GM23338 (cell line): Measurements from ENCODE around the gene SYMPK. TPM values are rescaled to one million over a fixed set of nuclear protein-coding genes. Genes with fewer than 3 reads are reported as not detected.

Source experiments
- ATAC-seq: fragments of 200-7000 bp; cut with Tn5 transposase; 3 replicates; pipeline ENCODE4 v1.9.1; 2020
- DNase-seq: peaks from one replicate; pipeline ENCODE4 v3.0.0-alpha.2; 2015; ENCODE audit warnings: low spot score
- H2AFZ ChIP-seq: fragments of 200-600 bp; sonication (generic); 2 replicates; pipeline ENCODE4 v1.8.0; 2016; ENCODE audit warnings: antibody characterized with exemption, mild to moderate bottlenecking, moderate library complexity
- H3F3A ChIP-seq: fragments of 200-600 bp; sonication (generic); replicated peaks from 2 replicates; pipeline ENCODE4 v1.8.0; 2017; ENCODE audit warnings: antibody characterized with exemption, mixed run types, low read depth
- H3K27ac ChIP-seq: fragments of 200-600 bp; sonication (generic); 2 replicates; pipeline ENCODE4 v1.6.1; 2016; ENCODE audit warnings: low read depth
- H3K27me3 ChIP-seq: fragments of 200-600 bp; sonication (generic); 2 replicates; pipeline ENCODE4 v1.8.0; 2016; ENCODE audit warnings: mild to moderate bottlenecking, mixed run types, moderate library complexity; ENCODE audit not compliant: insufficient read depth
- H3K36me3 ChIP-seq: fragments of 200-600 bp; sonication (generic); 2 replicates; pipeline ENCODE4 v1.8.0; 2016; ENCODE audit warnings: mild to moderate bottlenecking; ENCODE audit not compliant: insufficient read depth
- H3K4me1 ChIP-seq: fragments of 200-600 bp; sonication (generic); 2 replicates; pipeline ENCODE4 v1.8.0; 2016; ENCODE audit warnings: mild to moderate bottlenecking, moderate library complexity; ENCODE audit not compliant: insufficient read depth
- H3K4me2 ChIP-seq: fragments of 200-600 bp; sonication (generic); 2 replicates; pipeline ENCODE4 v1.7.1; 2017; ENCODE audit warnings: mixed run types
- H3K4me3 ChIP-seq: fragments of 200-600 bp; sonication (generic); 2 replicates; pipeline ENCODE4 v1.6.1; 2016; ENCODE audit warnings: mixed run types
- H3K79me2 ChIP-seq: fragments of 200-600 bp; sonication (generic); replicated peaks from 2 replicates; pipeline ENCODE4 v1.8.0; 2017; ENCODE audit warnings: mild to moderate bottlenecking; ENCODE audit not compliant: insufficient read depth
- H3K9me2 ChIP-seq: fragments of 200-600 bp; sonication (generic); 2 replicates; pipeline ENCODE4 v1.8.0; 2017; ENCODE audit not compliant: insufficient read depth
- H4K20me1 ChIP-seq: fragments of 200-600 bp; sonication (generic); replicated peaks from 2 replicates; pipeline ENCODE4 v1.8.0; 2017; ENCODE audit warnings: mild to moderate bottlenecking; ENCODE audit not compliant: insufficient read depth
- H3K27ac Mint-ChIP-seq: 2 replicates; pipeline ENCODE4 v1.8.0; 2020; ENCODE audit warnings: inconsistent platforms, mild to moderate bottlenecking, moderate library complexity, mixed read lengths
- H3K27me3 Mint-ChIP-seq: 3 replicates; pipeline ENCODE4 v1.8.0; 2022; ENCODE audit warnings: low read depth, mild to moderate bottlenecking, moderate library complexity, mixed read lengths, inconsistent platforms; ENCODE audit not compliant: insufficient read depth, poor library complexity
- H3K36me3 Mint-ChIP-seq: 3 replicates; pipeline ENCODE4 v1.8.0; 2021; ENCODE audit warnings: low read depth, mild to moderate bottlenecking, inconsistent platforms, moderate library complexity, mixed read lengths
- H3K4me1 Mint-ChIP-seq: 3 replicates; pipeline ENCODE4 v1.8.0; 2020; ENCODE audit warnings: mild to moderate bottlenecking, inconsistent platforms, mixed read lengths
- H3K4me3 Mint-ChIP-seq: 3 replicates; pipeline ENCODE4 v1.8.0; 2021; ENCODE audit warnings: moderate library complexity, mild to moderate bottlenecking, inconsistent platforms, mixed read lengths
- H3K9me3 Mint-ChIP-seq: 3 replicates; pipeline ENCODE4 v1.8.0; 2020; ENCODE audit warnings: moderate library complexity, mild to moderate bottlenecking, inconsistent platforms, mixed read lengths
- CREB1 ChIP-seq: fragments of 250-450 bp; sonication (Bioruptor Pico); IDR thresholded peaks from 2 replicates; pipeline ENCODE4 v1.5.0; 2020; ENCODE audit warnings: low read depth, mild to moderate bottlenecking, moderate library complexity
- CTCF ChIP-seq, 2 experiments: fragments of 200-600 bp in 1 of 2; sonication (generic) in 1 of 2; conservative IDR thresholded peaks; 2 replicates each; pipeline versions ENCODE4 v1.5.1 to v1.6.1; 2016 to 2017; ENCODE audit warnings: antibody characterized with exemption in 2 of 2, low read depth in 2 of 2, mild to moderate bottlenecking in 2 of 2, moderate library complexity in 1 of 2
- ETS1 ChIP-seq: IDR thresholded peaks from 2 replicates; pipeline ENCODE4 v1.6.1; 2016; ENCODE audit warnings: antibody characterized with exemption
- JUNB ChIP-seq: IDR thresholded peaks from one replicate; pipeline ENCODE4 v1.6.1; 2016; ENCODE audit warnings: antibody characterized with exemption; ENCODE audit not compliant: unreplicated experiment
- STAT1 ChIP-seq: IDR thresholded peaks from one replicate; pipeline ENCODE4 v1.6.1; 2016; ENCODE audit warnings: antibody characterized with exemption; ENCODE audit not compliant: unreplicated experiment
- ZNF462 ChIP-seq: fragments of 250-450 bp; sonication (Bioruptor Pico); IDR thresholded peaks from 2 replicates; pipeline ENCODE4 v1.5.0; 2020; ENCODE audit warnings: mild to moderate bottlenecking, moderate library complexity
- polyA plus RNA-seq: library from polyadenylated mRNA; unstranded; fragments of >200 nt; fragmentation: Nextera tagmentation; extraction: Ambion mirVana; gene quantifications from 2 replicates; pipeline ENCODE4 v1.2.1, GENCODE V29; 2016
- total RNA-seq: library from RNA; depleted of rRNA; stranded (reverse); fragments of >200 nt; shearing (Covaris generic); gene quantifications from 2 replicates; pipeline ENCODE4 v1.2.3, GENCODE V29; 2014

Gene SYMPK
- total and polyA plus RNA-seq, 2 experiments from 2014 or later = 36.8 to 82.1 TPM

- TF ChIP-seq JUNB (no peak), STAT1 (no peak), ZNF462 (CRISPR knock-in tag) (no peak)
These were observed 37.7 kb downstream of the SYMPK start (continued) for GRCh38 chr19:45825263-45825605.

GRCh38 chr19:45824531-45825262 lies 38.2 kb downstream of the SYMPK start:
- H3K9me3 Mint-ChIP-seq = no peaks in the 10 kb centered on the region
- Histone ChIP-seq H3K4me3 (no peak overlapping the region), H4K20me1 (no peaks in the 10 kb centered on the region; the same call in 1 of the 2 replicates), H3K27ac (no peak overlapping the region), H3K4me2 (no peak overlapping the region), H2AFZ (no peak overlapping the region), H3F3A (peaks cover 11% of the 10 kb centered on the region; the same call in 1 of the 2 replicates), H3K27me3 (no peaks in the 10 kb centered on the region), H3K79me2 (no peaks in the 10 kb centered on the region), H3K9me2 (no peaks in the 10 kb centered on the region), H3K36me3 (peaks cover 7% of the 10 kb centered on the region), H3K4me1 (0 out of 2 replicates have a peak, but pooled peaks cover 3% of the 10 kb centered on the region)
- peaks cover 15% of the 10 kb centered on the region for H3K27me3 Mint-ChIP-seq
- peaks cover 83% of the 10 kb centered on the region for H3K36me3 Mint-ChIP-seq
- no peak for DNase-seq
- peaks cover 12% of the 10 kb centered on the region for H3K4me1 Mint-ChIP-seq
- H3K27ac Mint-ChIP-seq = no peak overlapping the region
- ATAC-seq = no peak
- H3K4me3 Mint-ChIP-seq = no peak overlapping the region; the same call in 2 of the 3 replicates
- no peak for TF ChIP-seq CTCF (conservative IDR thresholded peaks at IDR 0.05; ENCODE audit: low read depth in 2 of 2)
- TF ChIP-seq CREB1 (CRISPR knock-in tag) = no peak
- TF ChIP-seq ETS1 = no peak
